Stimulated activated CD4-positive, alpha-beta T cell treated with anti-CD3 and anti-CD28 coated beads, Interleukin-2, amount 100 ng/mL, for 48 hours (primary cell): ENCODE measurements around the gene SAMD11.

ENCODE experiments used
- DNase-seq, 2 donors: peaks; one replicate each; pipeline ENCODE4 v3.0.0-alpha.2; 2020

Gene SAMD11

GRCh38 chr1:905071-905749 is 18.5 kb upstream of the SAMD11 start:
- DNase-seq: no peak

GRCh38 chr1:905811-906599 is 17.7 kb upstream of the SAMD11 start:
- no peak for DNase-seq

GRCh38 chr1:906600-907420 is 16.9 kb upstream of the SAMD11 start:
- no peak for DNase-seq

GRCh38 chr1:907611-908451 is 15.9 kb upstream of the SAMD11 start:
- DNase-seq: no peak

GRCh38 chr1:908661-909060 is 15.1 kb upstream of the SAMD11 start:
- DNase-seq: no peak

GRCh38 chr1:909861-910310 is 13.8 kb upstream of the SAMD11 start:
- DNase-seq: no peak

GRCh38 chr1:910311-910880 is 13.3 kb upstream of the SAMD11 start:
- no peak for DNase-seq

- no peak for DNase-seq
Measured at GRCh38 chr1:910881-911721, 12.6 kb upstream of the SAMD11 start.

GRCh38 chr1:911875-912739 is 11.6 kb upstream of the SAMD11 start:
- no peak for DNase-seq

- no peak for DNase-seq
Measured at GRCh38 chr1:912740-913301, 10.9 kb upstream of the SAMD11 start.

GRCh38 chr1:913491-914130 is 10.1 kb upstream of the SAMD11 start:
- DNase-seq: no peak

GRCh38 chr1:914131-914890 is 9.4 kb upstream of the SAMD11 start:
- DNase-seq: no peak

GRCh38 chr1:914891-915280 is 8.8 kb upstream of the SAMD11 start:
- DNase-seq: no peak

GRCh38 chr1:915295-916172 is 8.2 kb upstream of the SAMD11 start:
- DNase-seq: no peak

- DNase-seq: no peak
Measured at GRCh38 chr1:916173-917075, 7.3 kb upstream of the SAMD11 start.

GRCh38 chr1:917076-917459 is 6.7 kb upstream of the SAMD11 start:
- DNase-seq: no peak
